PC-3 (cell line): ENCODE results near the gene KDM4F. TPM values are rescaled to one million over a fixed set of nuclear protein-coding genes. Genes with fewer than 3 reads are reported as not detected.

Experiments
- ATAC-seq: fragments of 200-7000 bp; cut with Tn5 transposase; 2 replicates; pipeline ENCODE4 v1.9.1; 2020; ENCODE audit warnings: mild to moderate bottlenecking, moderate library complexity
- BruUV-seq: library from RNA; stranded (reverse); fragments of 400-500 nt; replicated peaks from 2 replicates; lab custom pipeline; 2021; lab: Mats Ljungman, UMichigan
- CTCF ChIA-PET: fragments of 300-600 bp; sonication (Branson Sonifier 250); formaldehyde crosslinking; loops from one replicate; lab custom pipeline; 2022; ENCODE audit warnings: antibody characterized with exemption; lab: Charles Lee
- POLR2A ChIA-PET: fragments of 300-600 bp; sonication (Branson Sonifier 250); formaldehyde crosslinking; loops from one replicate; lab custom pipeline; 2022; ENCODE audit warnings: antibody characterized with exemption; ENCODE audit not compliant: unreplicated experiment; lab: Charles Lee
- DNase-seq: peaks from one replicate; pipeline ENCODE4 v3.0.0-alpha.2; 2015
- H2AFZ ChIP-seq: fragments of 300-600 bp; sonication (generic); 2 replicates; pipeline ENCODE4 v1.6.0; 2016; ENCODE audit warnings: antibody characterized with exemption, low read length
- H3F3A ChIP-seq: fragments of 300-600 bp; sonication (generic); one replicate; pipeline ENCODE4 v1.6.0; 2017; ENCODE audit warnings: antibody characterized with exemption, low read length, control low read depth, mild to moderate bottlenecking; ENCODE audit not compliant: unreplicated experiment
- H3K27ac ChIP-seq: fragments of 300-600 bp; sonication (generic); 2 replicates; pipeline ENCODE4 v1.5.1; 2016; ENCODE audit warnings: mild to moderate bottlenecking, low read length
- H3K27me3 ChIP-seq: fragments of 300-600 bp; sonication (generic); 2 replicates; pipeline ENCODE4 v1.6.1; 2016; ENCODE audit warnings: low read length, mixed read lengths
- H3K36me3 ChIP-seq: fragments of 300-600 bp; sonication (generic); 2 replicates; pipeline ENCODE4 v1.6.1; 2016; ENCODE audit warnings: low read depth, mixed run types, low read length, mixed read lengths
- H3K4me1 ChIP-seq: fragments of 300-600 bp; sonication (generic); 2 replicates; pipeline ENCODE4 v1.5.1; 2016; ENCODE audit warnings: low read length; ENCODE audit not compliant: insufficient read depth
- H3K4me2 ChIP-seq: fragments of 300-600 bp; sonication (generic); 2 replicates; pipeline ENCODE4 v1.6.0; 2016; ENCODE audit warnings: low read length
- H3K4me3 ChIP-seq: fragments of 300-600 bp; sonication (generic); 2 replicates; pipeline ENCODE4 v1.5.1; 2016; ENCODE audit warnings: mild to moderate bottlenecking, low read length, mixed read lengths
- H3K79me2 ChIP-seq: fragments of 300-600 bp; sonication (generic); 2 replicates; pipeline ENCODE4 v1.6.1; 2017; ENCODE audit warnings: low read length, mixed read lengths
- H3K9ac ChIP-seq: fragments of 300-600 bp; sonication (generic); 2 replicates; pipeline ENCODE4 v1.6.0; 2016; ENCODE audit warnings: mild to moderate bottlenecking, low read length
- H3K9me2 ChIP-seq: fragments of 300-600 bp; sonication (generic); replicated peaks from 2 replicates; pipeline ENCODE4 v1.6.1; 2016; ENCODE audit warnings: mixed run types, low read length, mixed read lengths
- H3K9me3 ChIP-seq: fragments of 300-600 bp; sonication (generic); 2 replicates; pipeline ENCODE4 v1.6.1; 2016; ENCODE audit warnings: low read length, mixed read lengths
- H4K20me1 ChIP-seq: fragments of 300-600 bp; sonication (generic); 2 replicates; pipeline ENCODE4 v1.6.1; 2016; ENCODE audit warnings: low read length, mixed read lengths
- CTCF ChIP-seq: fragments of 300-600 bp; sonication (generic); conservative IDR thresholded peaks from 2 replicates; pipeline ENCODE4 v1.5.1; 2017; ENCODE audit warnings: antibody characterized with exemption, low read depth, mild to moderate bottlenecking, low read length
- EZH2 ChIP-seq: fragments of 300-600 bp; sonication (generic); IDR thresholded peaks from one replicate; pipeline ENCODE4 v1.6.1; 2017; ENCODE audit warnings: antibody characterized with exemption, mild to moderate bottlenecking, low read length; ENCODE audit not compliant: unreplicated experiment
- EZH2phosphoT487 ChIP-seq: fragments of 300-600 bp; sonication (generic); IDR thresholded peaks from 2 replicates; pipeline ENCODE4 v1.6.1; 2018; ENCODE audit warnings: mild to moderate bottlenecking, antibody characterized with exemption, low read length, borderline replicate concordance
- intact Hi-C: fragments of 100-400 bp; cut with micrococcal nuclease; formaldehyde crosslinking; loops from 2 replicates; pipeline ENCODE4 v1.9.0; 2023
- total RNA-seq: library from RNA; depleted of rRNA; stranded (reverse); fragments of >200 nt; gene quantifications from 2 replicates; pipeline ENCODE4 v1.2.3, GENCODE V29; 2014

Gene KDM4F
- total RNA-seq, 1 experiment from 2014 or later, result not detected

DNA sequence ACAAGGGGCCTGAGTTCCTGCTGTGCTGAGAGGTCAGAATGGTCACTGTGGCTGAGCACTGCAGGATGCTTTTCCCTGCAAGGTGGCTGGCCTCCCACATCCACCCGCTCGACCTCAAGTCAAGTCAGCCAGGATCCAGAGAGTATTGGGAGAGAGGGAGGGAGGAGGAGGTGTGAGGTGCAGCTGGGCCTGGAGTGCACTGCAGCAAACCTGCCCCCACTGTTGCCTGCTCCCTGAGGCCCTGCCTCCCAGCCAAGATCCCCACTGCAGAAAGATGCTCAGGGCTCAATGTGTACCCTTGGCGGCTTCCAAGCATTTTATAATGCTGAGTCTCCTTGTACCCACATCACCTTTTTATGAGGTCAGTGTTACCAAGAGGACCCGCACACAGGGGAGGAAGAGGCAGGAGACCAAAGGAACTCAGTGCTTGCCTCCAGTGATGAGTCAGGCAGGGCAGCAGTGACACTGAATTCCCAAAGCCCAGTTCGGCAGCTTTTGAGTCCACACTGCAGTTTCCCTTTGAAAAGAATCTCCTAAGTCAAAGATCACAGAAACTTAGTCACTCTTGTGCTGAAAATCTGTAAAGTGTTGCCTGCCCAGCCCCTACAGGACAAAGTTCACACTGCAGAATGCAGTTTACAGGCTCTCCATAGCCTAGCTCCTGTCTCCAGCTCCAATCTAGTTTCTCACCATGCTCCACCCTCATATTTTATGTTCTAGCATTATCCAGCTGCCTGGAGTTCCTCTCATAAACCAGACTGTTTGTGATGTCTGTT, 43.5 kb downstream of the KDM4F start:
- intact Hi-C loops, result no loop called here
- H3K9ac ChIP-seq, result no peak overlapping the region
- H2AFZ ChIP-seq, result no peak overlapping the region
- BruUV-seq, result no TSS peak
- peak; percentile 21 for ATAC-seq
- H3K9me3 ChIP-seq, result no peaks in the 10 kb centered on the region
- peak; percentile 92 for DNase-seq
- 0 out of 2 replicates have a peak overlapping the region, but pooled peaks have one; percentile 6 for H3K4me3 ChIP-seq
- no peaks in the 10 kb centered on the region for H3K9me2 ChIP-seq
- H3K79me2 ChIP-seq, result peaks cover 37% of the 10 kb centered on the region
- H3F3A ChIP-seq, result no peaks in the 10 kb centered on the region
- POLR2A ChIA-PET, result no interaction called here
- peak overlapping the region; percentile 40 for H3K27ac ChIP-seq
- TF ChIP-seq EZH2 (no peak), CTCF (peak; percentile 57)
- peaks cover 45% of the 10 kb centered on the region for H3K4me1 ChIP-seq
- CTCF ChIA-PET, result interaction anchor here (0.6 to 0.9 kb wide), 2 partner anchors 16 to 47 kb away, joined by 3 read pairs; no protein-coding TSS in a partner anchor
- no peaks in the 10 kb centered on the region for H3K36me3 ChIP-seq
- H3K27me3 ChIP-seq, result no peaks in the 10 kb centered on the region
- H4K20me1 ChIP-seq, result no peaks in the 10 kb centered on the region
- peak overlapping the region; percentile 43 for H3K4me2 ChIP-seq

DNA sequence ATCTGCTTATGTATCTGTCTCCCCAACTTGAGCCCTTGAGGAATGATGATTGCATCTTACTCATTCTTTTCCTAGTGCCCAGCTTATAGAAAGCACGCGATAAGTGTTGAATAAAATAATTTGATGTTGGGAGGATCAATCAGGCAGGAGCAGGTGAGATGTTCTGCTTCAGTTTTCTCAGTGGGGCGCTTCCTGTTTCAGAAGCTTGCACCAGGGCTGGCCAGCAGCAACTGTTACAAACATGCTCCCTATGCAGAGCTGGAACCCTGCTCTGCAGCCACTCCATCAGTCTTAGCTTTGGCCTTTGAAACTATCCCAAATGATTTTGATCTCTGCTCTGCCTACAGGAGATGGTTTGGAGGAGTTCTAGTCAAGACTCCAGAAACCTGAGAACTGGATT, 44.3 kb downstream of the KDM4F start:
- ChIA-PET CTCF (interaction anchor here (0.6 kb wide), 1 partner anchor 46 kb away, joined by 3 read pairs; no protein-coding TSS in a partner anchor), POLR2A (no interaction called here)
- H3K27ac ChIP-seq, result peak overlapping the region; percentile 40
- peak overlapping the region; percentile 43 for H3K4me2 ChIP-seq
- no TSS peak for BruUV-seq
- H3K27me3 ChIP-seq, result no peaks in the 10 kb centered on the region
- H3K9me2 ChIP-seq, result no peaks in the 10 kb centered on the region
- H3K9ac ChIP-seq, result no peak overlapping the region
- H3K79me2 ChIP-seq, result peaks cover 37% of the 10 kb centered on the region
- peaks cover 45% of the 10 kb centered on the region for H3K4me1 ChIP-seq
- TF ChIP-seq CTCF, result no peak
- TF ChIP-seq EZH2, result no peak
- TF ChIP-seq EZH2phosphoT487, result no peak
- DNase-seq, result no peak
- H3F3A ChIP-seq, result no peaks in the 10 kb centered on the region
- no peak overlapping the region for H2AFZ ChIP-seq
- no peak for ATAC-seq
- 0 out of 2 replicates have a peak overlapping the region, but pooled peaks have one; percentile 6 for H3K4me3 ChIP-seq
- no peaks in the 10 kb centered on the region for H3K36me3 ChIP-seq
- intact Hi-C loops, result no loop called here
- no peaks in the 10 kb centered on the region for H3K9me3 ChIP-seq
- no peaks in the 10 kb centered on the region for H4K20me1 ChIP-seq
